Measurements from ENCODE around the gene BSCL2.
"Not testable (repeated sequence)": the region's sequence is repeated elsewhere in the genome, so short reads cannot be mapped to it uniquely, and the experiment has no call there.

The BSCL2 gene

DNA sequence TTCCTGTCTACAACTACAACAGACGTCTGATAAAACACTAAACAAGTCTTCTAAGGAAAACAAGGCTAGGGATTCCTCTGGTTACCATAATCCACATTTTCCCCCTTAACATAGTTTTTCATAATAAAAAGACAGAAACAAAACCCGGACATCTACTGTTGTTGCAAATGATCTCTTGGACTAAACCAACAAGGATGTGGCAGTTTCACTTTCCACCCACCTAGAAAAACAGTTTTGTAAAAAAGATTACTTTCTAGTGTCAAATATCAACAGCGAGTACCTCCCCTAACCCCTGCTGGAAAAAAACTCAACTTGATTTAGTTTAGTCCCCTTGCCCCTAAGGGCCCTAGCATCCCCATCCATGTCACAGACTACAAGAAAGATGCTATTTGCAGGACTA, 5.6 kb upstream of the BSCL2 start:
- Histone ChIP-seq H3K4me1 (ENCODE audit: insufficient read depth, low read length) (peaks cover 17% of the 10 kb centered on the region), H2AFZ (ENCODE audit: low read depth, low read length) (no peak overlapping the region), H3K4me3 (ENCODE audit: low read length) (no peak overlapping the region), H3K36me3 (ENCODE audit: insufficient read depth, low read length) (peaks cover 76% of the 10 kb centered on the region), H3K9me3 (ENCODE audit: low read length) (no peaks in the 10 kb centered on the region), H3K27me3 (ENCODE audit: insufficient read depth, low read length) (no peaks in the 10 kb centered on the region)

DNA sequence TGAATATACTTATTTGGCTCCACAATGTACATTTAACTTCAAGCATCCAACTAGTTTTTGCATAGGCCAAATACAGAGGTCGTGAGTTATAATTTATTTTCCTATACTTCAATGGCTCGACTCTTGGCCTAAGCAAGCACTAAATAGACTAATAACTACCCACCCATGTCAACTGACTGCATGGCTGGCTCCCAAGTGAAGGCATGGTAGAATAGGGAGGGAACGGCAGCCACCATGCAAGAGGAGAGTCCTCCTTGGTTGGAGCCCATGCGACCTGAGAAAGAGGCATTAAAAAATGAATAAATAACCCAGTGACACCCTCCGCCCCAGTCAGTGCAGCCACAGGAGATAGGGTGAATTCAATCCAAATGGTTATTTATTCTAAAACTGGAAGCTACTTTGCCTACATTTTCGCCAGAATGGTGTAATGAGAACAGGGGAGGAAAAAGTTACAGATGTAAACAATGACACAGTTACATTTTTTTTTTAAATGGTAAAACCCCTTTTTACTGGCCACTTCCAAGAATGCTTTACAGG, 5.1 kb upstream of the BSCL2 start:
- Histone ChIP-seq H3K27me3 (ENCODE audit: insufficient read depth, low read length) (no peaks in the 10 kb centered on the region), H2AFZ (ENCODE audit: low read depth, low read length) (no peak overlapping the region), H3K4me3 (ENCODE audit: low read length) (no peak overlapping the region), H3K4me1 (ENCODE audit: insufficient read depth, low read length) (peaks cover 21% of the 10 kb centered on the region), H3K36me3 (ENCODE audit: insufficient read depth, low read length) (peaks cover 71% of the 10 kb centered on the region), H3K9me3 (ENCODE audit: low read length) (no peaks in the 10 kb centered on the region)

DNA sequence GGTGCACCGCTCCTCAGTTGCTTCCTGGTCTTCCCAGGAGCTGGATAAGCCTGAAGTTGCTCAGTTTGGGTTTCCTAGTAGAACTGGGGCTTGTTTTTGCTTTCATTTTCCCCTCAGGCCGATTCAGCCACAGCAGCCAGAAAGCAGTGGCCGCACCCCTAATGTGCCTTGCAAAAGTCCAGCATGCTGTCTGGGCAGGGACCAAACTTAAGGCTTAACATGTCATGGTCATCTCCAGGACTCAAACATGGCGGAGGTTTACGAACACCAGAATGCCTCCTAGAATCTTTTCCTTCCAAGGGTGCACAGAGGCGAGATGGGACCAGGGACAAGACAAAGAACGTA, 2.7 kb upstream of the BSCL2 start:
- peaks cover 38% of the 10 kb centered on the region for H3K4me1 ChIP-seq (ENCODE audit: insufficient read depth, low read length)
- no peaks in the 10 kb centered on the region for H3K9me3 ChIP-seq (ENCODE audit: low read length)
- peak overlapping the region; percentile 22 for H2AFZ ChIP-seq (ENCODE audit: low read depth, low read length)
- H3K4me3 ChIP-seq (ENCODE audit: low read length) = peak overlapping the region; percentile 25
- no peaks in the 10 kb centered on the region for H3K27me3 ChIP-seq (ENCODE audit: insufficient read depth, low read length)
- peaks cover 51% of the 10 kb centered on the region for H3K36me3 ChIP-seq (ENCODE audit: insufficient read depth, low read length)

DNA sequence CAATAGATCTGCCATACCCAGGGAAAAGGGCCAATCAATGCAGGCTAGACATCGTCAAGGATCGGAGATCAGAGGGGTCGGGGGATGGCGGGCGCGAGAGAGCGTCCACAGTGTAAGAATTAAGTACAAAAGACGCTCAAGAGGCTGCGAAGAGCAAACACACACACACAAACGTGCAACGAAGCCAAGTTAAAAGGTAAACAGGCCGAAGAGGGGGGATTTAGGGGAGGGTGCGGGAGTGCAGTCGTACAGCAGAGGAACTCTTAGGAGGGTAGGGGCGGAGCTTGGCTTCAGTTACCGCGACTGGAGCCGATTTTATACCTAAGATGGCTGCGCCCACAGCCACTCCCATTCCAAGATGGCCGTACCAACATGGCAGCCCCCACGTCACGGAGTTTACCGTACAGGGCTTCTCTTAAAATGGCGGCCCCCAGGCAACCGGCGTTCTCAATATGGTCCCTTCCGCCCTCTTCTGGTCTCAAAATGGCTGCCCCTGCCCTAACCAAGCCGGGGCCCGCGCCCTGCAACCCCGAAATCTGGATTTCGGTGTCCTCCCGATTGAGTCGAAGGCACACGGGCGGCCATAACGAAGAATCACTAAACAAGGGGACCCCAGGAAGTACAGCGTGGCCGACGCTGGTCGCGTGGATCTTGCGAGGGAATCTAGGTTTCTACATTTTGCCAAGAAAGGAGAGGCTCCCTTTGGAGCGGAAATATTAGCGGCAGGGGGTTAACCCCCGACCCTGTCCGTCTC, 2.2 kb upstream of the BSCL2 start:
- Histone ChIP-seq H3K27me3 (ENCODE audit: insufficient read depth, low read length) (no peaks in the 10 kb centered on the region), H3K4me1 (ENCODE audit: insufficient read depth, low read length) (peaks cover 38% of the 10 kb centered on the region), H3K4me3 (ENCODE audit: low read length) (peak overlapping the region; percentile 31), H3K36me3 (ENCODE audit: insufficient read depth, low read length) (peaks cover 51% of the 10 kb centered on the region), H2AFZ (ENCODE audit: low read depth, low read length) (peak overlapping the region; percentile 22), H3K9me3 (ENCODE audit: low read length) (no peaks in the 10 kb centered on the region)

DNA sequence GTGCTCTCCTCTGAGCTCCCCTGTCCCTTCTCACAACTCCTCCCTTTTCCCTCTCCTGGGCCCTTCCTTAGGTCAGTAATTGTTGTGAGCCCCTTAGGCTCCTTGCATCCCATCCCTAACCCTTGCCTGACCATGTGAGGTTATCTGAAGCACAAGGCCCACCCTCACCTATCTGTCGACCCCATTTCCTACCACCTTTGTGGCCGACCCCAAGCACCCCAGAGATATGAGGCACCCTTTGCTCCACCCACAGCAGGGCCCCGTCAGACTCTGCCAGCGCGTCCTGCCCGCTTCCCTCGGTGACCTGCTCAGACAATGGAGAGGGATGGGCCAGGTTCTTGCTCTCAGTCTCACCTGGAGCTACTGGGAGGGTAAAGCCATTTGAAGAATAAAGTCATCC, 1.6 kb upstream of the BSCL2 start:
- peaks cover 45% of the 10 kb centered on the region for H3K36me3 ChIP-seq (ENCODE audit: insufficient read depth, low read length)
- H3K4me1 ChIP-seq (ENCODE audit: insufficient read depth, low read length) = peaks cover 38% of the 10 kb centered on the region
- no peaks in the 10 kb centered on the region for H3K9me3 ChIP-seq (ENCODE audit: low read length)
- H3K27me3 ChIP-seq (ENCODE audit: insufficient read depth, low read length) = no peaks in the 10 kb centered on the region
- no peak overlapping the region for H2AFZ ChIP-seq (ENCODE audit: low read depth, low read length)
- peak overlapping the region; percentile 31 for H3K4me3 ChIP-seq (ENCODE audit: low read length)

DNA sequence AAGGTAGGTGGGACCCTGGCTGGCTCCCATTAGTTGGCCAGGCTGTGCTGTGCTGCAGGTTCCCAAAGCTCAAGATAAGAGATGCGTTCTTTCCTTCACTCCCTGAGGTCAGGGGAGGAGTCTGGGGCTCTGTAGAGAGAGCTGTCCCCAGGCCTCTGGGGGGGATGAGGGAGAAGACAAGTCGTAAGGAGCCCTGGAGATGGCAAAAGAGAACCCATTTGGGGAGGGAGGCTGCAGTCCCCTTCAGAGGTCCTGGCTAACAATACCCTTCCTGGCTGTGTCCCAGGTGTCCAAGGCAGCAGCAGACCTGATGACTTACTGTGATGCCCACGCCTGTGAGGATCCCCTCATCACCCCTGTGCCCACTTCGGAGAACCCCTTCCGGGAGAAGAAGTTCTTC, 1.2 kb upstream of the BSCL2 start:
- Histone ChIP-seq H3K4me3 (ENCODE audit: low read length) (no peak overlapping the region), H3K36me3 (ENCODE audit: insufficient read depth, low read length) (peaks cover 41% of the 10 kb centered on the region)

DNA sequence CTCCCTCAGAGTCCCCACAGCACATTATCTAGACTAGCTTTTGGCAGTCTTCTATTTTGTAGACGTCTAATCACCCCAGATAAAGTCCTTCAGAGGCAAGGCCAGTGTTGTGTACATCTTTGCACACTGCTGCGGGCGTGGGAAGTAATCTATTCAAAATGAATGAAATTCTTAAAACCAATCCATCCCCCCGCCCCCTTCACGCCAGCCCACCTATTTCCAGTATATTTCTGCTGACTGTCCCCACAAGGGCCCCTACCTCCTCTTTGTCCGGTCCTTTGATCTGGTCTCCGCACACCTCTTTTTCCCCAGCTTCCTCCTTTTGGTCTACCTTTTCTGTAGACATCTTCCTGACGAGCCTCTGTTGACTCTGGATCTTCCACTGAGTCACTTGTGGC, 375 bp downstream of the BSCL2 start:
- Histone ChIP-seq H3K4me3 (ENCODE audit: low read length) (peak overlapping the region; percentile 74), H3K36me3 (ENCODE audit: insufficient read depth, low read length) (peaks cover 35% of the 10 kb centered on the region), H3K27me3 (ENCODE audit: insufficient read depth, low read length) (no peaks in the 10 kb centered on the region), H3K4me1 (ENCODE audit: insufficient read depth, low read length) (peaks cover 38% of the 10 kb centered on the region), H2AFZ (ENCODE audit: low read depth, low read length) (no peak overlapping the region), H3K9me3 (ENCODE audit: low read length) (no peaks in the 10 kb centered on the region)

More for the DNA sequence above, 1.2 kb upstream of the BSCL2 start:
- Histone ChIP-seq H3K9me3 (ENCODE audit: low read length) (no peaks in the 10 kb centered on the region), H3K27me3 (ENCODE audit: insufficient read depth, low read length) (no peaks in the 10 kb centered on the region), H3K4me1 (ENCODE audit: insufficient read depth, low read length) (peaks cover 38% of the 10 kb centered on the region), H2AFZ (ENCODE audit: low read depth, low read length) (no peak overlapping the region)

DNA sequence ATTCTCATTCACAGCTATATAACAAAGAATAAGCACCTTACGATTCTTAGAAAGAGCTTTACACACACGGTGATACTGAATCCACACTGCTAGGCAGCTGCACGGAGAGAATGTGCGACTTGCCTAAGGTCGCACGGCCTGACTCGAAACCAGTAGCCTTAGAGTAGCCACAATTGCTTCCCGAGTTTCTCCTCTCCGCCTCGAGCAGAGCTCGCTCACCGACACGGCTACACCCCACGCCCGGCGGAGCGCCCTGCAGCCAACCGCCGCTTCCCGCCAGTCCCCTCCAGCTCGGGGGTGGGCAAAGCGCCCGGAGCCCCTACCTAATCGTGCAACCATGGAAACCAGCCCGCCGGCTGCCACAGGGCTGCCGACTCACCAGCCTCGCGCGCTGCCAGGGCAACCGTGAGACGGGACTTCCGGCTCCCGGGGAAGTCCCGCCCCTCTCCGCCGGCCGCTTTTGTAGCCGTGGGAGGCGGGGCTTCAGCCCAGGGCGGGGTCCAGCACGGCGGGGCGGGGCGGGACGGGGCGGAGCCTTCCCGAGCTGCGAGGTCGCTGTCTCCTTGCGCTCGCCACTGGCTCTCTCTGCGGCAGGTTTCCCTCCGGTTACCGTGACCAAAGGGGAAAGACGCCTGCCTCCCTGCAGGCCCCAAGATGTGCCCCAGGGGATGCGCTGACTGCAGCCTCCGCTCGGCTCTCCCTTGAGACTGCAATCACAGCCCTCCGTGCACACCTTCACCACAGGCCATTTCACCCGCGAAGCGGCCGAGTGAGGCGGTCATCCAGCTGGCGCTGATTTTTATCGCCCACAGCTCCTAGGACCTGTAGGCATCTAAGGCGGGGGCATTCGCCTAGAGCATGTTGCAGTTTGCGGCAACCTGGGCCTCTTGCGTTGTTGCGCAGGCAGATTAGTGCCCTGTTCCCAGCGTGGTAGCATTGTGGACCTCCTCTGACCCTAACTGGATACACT, 1.1 kb downstream of the BSCL2 start:
- H2AFZ ChIP-seq (ENCODE audit: low read depth, low read length) = no peak overlapping the region
- no peaks in the 10 kb centered on the region for H3K9me3 ChIP-seq (ENCODE audit: low read length)
- H3K36me3 ChIP-seq (ENCODE audit: insufficient read depth, low read length) = peaks cover 36% of the 10 kb centered on the region

DNA sequence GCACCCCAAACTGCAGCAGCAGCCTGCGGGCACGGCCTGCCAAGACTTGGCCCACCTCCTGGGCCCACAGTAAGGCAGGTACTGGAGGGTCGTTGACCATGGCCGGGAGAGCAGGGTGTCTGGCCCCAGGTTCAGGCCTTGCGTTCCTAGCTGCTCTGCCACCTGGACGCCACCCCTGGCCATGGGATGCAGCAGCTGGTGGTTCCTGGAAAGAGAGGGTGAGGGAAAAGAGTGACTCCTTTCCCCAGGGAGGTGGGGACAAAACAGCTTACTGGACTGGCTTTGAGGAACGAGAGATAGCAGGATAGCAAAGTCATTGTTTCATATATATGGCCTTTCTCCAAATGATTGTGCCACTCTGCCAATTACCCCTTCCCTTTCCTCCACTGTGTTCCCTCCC, 1.8 kb downstream of the BSCL2 start:
- no peaks in the 10 kb centered on the region for H3K9me3 ChIP-seq (ENCODE audit: low read length)
- H3K36me3 ChIP-seq (ENCODE audit: insufficient read depth, low read length) = peaks cover 37% of the 10 kb centered on the region
- no peaks in the 10 kb centered on the region for H3K27me3 ChIP-seq (ENCODE audit: insufficient read depth, low read length)
- H3K4me1 ChIP-seq (ENCODE audit: insufficient read depth, low read length) = peaks cover 38% of the 10 kb centered on the region
- no peak overlapping the region for H2AFZ ChIP-seq (ENCODE audit: low read depth, low read length)
- peak overlapping the region; percentile 74 for H3K4me3 ChIP-seq (ENCODE audit: low read length)

More for the DNA sequence above, 1.1 kb downstream of the BSCL2 start:
- Histone ChIP-seq H3K4me3 (ENCODE audit: low read length) (peak overlapping the region; percentile 74), H3K4me1 (ENCODE audit: insufficient read depth, low read length) (peaks cover 38% of the 10 kb centered on the region), H3K27me3 (ENCODE audit: insufficient read depth, low read length) (no peaks in the 10 kb centered on the region)

DNA sequence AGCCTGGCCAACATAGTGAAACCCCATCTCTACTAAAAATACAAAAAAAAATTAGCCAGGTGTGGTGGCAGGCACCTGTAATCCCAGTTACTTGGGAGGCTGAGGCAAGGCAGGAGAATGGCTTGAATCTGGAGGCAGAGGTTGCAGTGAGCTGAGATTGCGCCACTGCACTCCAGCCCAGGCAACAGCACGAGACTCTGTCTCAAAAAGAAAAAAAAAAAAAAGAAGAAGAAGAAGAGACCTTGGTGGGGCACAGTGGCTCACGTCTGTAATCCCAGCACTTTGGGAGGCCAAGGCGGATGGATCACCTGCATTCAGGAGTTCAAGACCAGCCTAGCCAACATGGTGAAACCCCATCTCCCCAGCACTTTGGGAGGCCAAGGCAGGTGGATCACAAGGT, 3.3 kb downstream of the BSCL2 start:
- Histone ChIP-seq H3K4me1 (ENCODE audit: insufficient read depth, low read length) (peaks cover 28% of the 10 kb centered on the region), H3K36me3 (ENCODE audit: insufficient read depth, low read length) (peaks cover 39% of the 10 kb centered on the region)
- H3K27me3 ChIP-seq (ENCODE audit: insufficient read depth, low read length); H2AFZ ChIP-seq (ENCODE audit: low read depth, low read length); H3K9me3 ChIP-seq (ENCODE audit: low read length); H3K4me3 ChIP-seq (ENCODE audit: low read length): not testable (repeated sequence)

DNA sequence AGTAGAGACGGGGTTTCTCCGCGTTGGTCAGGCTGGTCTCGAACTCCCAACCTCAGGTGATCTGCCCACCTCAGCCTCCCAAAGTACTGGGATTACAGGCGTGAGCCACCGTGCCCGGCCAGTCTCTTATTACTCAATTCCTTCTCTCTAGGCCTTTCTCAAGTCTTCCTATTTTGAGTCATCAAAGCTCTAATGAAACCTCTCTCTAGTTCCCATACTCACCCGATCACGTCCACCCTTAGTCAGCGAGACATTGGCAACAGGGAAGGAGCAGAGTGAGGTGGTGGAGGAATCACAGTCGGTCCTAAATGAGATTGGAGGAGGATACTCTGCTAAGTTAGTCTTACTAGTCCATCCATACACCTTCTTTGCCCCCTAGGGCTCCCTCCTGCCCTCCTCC, 5.0 kb downstream of the BSCL2 start:
- Histone ChIP-seq H3K9me3 (ENCODE audit: low read length) (no peaks in the 10 kb centered on the region), H3K4me3 (ENCODE audit: low read length) (no peak overlapping the region), H3K36me3 (ENCODE audit: insufficient read depth, low read length) (peaks cover 41% of the 10 kb centered on the region), H3K27me3 (ENCODE audit: insufficient read depth, low read length) (no peaks in the 10 kb centered on the region), H3K4me1 (ENCODE audit: insufficient read depth, low read length) (peaks cover 17% of the 10 kb centered on the region), H2AFZ (ENCODE audit: low read depth, low read length) (no peak overlapping the region)

DNA sequence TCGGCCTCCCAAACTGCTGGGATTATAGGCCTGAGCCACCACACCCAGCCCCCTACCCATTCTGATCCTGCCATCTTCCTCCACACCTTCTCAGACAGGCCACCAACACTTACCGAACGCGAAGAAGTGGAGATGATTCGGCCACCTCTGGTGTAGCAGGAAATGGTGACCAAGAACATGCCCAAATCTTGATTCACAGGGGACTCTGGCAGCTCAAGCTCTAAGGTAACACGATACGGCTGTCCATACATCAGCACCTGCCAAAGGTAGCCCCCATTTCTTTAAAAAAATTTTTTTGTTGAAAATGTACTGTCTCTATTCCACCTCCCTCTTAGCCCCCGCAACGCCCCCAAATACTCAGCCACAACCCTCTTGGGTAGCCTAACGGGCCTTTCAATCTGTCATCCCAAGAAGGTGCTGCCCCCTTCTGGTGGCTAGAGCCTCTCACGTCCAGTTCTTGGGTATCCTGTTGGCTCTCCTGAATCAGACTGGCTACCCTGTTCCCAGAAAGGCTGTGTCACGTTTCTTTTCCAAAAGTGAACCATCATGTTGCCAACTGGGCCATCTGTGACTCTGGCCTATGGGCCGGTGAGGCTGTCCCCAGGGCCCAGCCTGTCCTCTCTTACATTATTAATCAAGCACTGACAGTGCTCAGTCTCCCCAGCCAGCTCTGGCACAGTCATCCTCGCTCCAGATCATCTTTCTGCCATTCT, 12.6 kb downstream of the BSCL2 start:
- Histone ChIP-seq H3K27me3 (ENCODE audit: insufficient read depth, low read length) (no peaks in the 10 kb centered on the region), H3K4me1 (ENCODE audit: insufficient read depth, low read length) (no peaks in the 10 kb centered on the region), H3K9me3 (ENCODE audit: low read length) (no peaks in the 10 kb centered on the region), H3K4me3 (ENCODE audit: low read length) (no peak overlapping the region), H2AFZ (ENCODE audit: low read depth, low read length) (no peak overlapping the region), H3K36me3 (ENCODE audit: insufficient read depth, low read length) (peaks cover 58% of the 10 kb centered on the region)

DNA sequence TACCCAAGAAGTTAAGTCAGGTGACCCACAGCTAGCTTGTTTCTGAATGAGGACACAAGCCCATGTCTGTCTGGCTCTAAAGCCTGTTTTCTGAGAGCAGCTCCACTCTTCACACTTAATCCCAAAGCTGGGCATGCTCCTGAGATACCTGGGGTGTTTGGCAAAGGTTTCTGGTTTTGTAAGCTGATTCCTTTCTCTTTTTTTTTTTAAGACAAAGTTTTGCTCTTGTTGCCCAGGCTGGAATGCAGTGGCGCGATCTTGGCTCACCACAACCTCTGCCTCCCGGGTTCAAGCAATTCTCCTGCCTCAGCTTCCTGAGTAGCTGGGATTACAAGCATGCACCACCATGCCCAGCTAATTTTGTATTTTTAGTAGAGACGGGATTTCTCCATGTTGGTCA, 13.6 kb downstream of the BSCL2 start:
- H3K4me1 ChIP-seq (ENCODE audit: insufficient read depth, low read length); H2AFZ ChIP-seq (ENCODE audit: low read depth, low read length); H3K4me3 ChIP-seq (ENCODE audit: low read length); H3K27me3 ChIP-seq (ENCODE audit: insufficient read depth, low read length); H3K9me3 ChIP-seq (ENCODE audit: low read length): not testable (repeated sequence)
- H3K36me3 ChIP-seq (ENCODE audit: insufficient read depth, low read length) = peaks cover 57% of the 10 kb centered on the region
